Measurements from ENCODE around the gene WRAP73.

DNA sequence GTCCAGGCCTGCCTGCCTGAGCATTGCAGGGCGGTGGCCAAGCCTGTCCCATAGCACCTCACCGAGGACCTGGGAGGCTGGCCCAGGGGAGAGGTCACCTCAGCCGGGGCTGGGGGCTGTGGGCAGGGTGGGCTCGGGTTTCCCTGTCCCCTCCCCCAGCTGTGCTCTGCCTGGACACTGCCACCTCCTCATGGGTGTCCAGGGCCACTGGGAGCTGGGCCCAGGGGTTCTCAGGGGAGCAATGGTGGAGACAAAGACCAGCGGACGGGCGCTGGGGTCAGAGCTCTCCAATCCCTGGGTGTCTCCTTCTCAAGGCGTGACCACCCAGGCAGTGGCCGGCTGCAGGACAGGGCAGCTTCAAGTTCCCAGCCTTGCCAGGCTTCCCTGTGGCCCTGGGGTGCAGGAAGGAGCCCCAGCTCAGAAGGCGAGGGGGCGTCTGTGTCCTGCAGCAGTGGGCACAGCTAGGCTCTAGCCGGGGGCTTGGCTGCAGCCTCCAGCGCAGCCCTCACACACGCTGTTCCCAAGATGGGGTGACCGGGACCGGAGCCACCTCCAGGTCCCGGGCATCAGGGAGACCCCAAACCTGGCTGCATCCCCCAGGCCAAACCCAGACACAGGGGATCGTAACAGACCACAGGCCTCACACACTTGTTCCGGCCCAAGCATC is 31.5 kb upstream of the WRAP73 start:
- no peak for TF ChIP-seq CTCF (conservative IDR thresholded peaks at IDR 0.05; ENCODE audit: low read depth in 2 of 2)
- no peak for TF ChIP-seq EZH2 (IDR thresholded peaks at IDR 0.05; ENCODE audit: low read depth, unreplicated experiment)
- no peak for TF ChIP-seq JUNB (IDR thresholded peaks at IDR 0.05; ENCODE audit: unreplicated experiment)
- TF ChIP-seq EZH2phosphoT487 (IDR thresholded peaks at IDR 0.05; ENCODE audit: unreplicated experiment) = no peak
- no peak for TF ChIP-seq POLR2AphosphoS5 (IDR thresholded peaks at IDR 0.05; ENCODE audit: low read depth)
- no peak for TF ChIP-seq REST (IDR thresholded peaks at IDR 0.05; ENCODE audit: unreplicated experiment)
- TF ChIP-seq, protein P1, sequence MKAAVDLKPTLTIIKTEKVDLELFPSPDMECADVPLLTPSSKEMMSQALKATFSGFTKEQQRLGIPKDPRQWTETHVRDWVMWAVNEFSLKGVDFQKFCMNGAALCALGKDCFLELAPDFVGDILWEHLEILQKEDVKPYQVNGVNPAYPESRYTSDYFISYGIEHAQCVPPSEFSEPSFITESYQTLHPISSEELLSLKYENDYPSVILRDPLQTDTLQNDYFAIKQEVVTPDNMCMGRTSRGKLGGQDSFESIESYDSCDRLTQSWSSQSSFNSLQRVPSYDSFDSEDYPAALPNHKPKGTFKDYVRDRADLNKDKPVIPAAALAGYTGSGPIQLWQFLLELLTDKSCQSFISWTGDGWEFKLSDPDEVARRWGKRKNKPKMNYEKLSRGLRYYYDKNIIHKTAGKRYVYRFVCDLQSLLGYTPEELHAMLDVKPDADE (IDR thresholded peaks at IDR 0.05) = no peak
- TF ChIP-seq ZNF114 (CRISPR knock-in tag; IDR thresholded peaks at IDR 0.05) = no peak
- no peak for TF ChIP-seq CREB1 (CRISPR knock-in tag; IDR thresholded peaks at IDR 0.05; ENCODE audit: low read depth)
- TF ChIP-seq ZNF462 (CRISPR knock-in tag; IDR thresholded peaks at IDR 0.05) = no peak
- no peak for TF ChIP-seq STAT1 (IDR thresholded peaks at IDR 0.05; ENCODE audit: unreplicated experiment)
- no peak for TF ChIP-seq NANOG (IDR thresholded peaks at IDR 0.05; ENCODE audit: borderline replicate concordance)

Measured in GM23338 (cell line).